ENCODE results near the gene WDFY4.

WDFY4 gene

DNA sequence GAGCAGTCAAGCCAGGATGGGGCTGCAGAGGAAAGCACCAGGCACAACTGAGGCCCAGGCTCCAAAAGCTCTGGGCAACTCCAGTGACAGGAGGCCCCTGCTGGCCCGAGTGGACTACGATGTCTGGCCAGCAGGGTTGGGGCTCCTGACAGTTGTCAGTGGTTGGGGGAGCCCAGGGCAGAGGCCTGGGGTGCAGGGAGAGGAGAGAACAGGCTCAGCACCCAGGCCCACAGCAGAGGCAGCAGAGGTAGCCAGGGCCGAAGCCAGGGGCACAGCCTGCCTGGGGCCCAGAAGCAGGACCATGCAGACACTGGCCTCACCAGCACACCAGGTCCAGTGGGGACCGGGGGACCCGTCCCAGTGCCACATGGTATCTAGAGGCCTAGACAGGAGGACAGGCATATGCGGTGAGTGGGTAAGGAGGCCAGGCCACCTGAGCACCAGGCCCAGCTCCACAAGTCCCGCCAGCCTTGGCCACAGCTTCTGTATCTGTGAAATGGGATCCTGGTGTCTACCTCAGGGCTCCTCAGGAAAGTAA lies 301.0 kb downstream of the WDFY4 start:
- DNase-seq (ENCODE audit: low read depth): no peak

DNA sequence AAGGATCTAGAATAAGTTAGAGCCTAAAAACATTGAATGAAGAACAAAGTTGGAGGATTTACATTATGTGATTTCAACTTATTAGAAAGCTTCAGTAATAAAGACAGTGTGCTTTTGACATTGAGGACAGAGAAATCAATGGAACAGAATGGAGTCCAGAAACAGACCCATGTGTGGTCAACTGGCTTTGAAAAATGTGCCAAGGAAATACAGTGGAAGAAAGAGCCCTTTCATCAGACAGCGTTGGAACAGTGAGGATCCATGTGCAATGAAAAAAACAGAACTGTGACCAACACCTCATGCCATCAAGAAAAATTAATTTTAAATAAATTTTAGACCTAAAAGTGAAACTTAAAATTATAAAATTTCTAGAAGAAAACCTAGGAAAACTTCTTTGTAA lies 305.6 kb downstream of the WDFY4 start:
- DNase-seq (ENCODE audit: low read depth): no peak

DNA sequence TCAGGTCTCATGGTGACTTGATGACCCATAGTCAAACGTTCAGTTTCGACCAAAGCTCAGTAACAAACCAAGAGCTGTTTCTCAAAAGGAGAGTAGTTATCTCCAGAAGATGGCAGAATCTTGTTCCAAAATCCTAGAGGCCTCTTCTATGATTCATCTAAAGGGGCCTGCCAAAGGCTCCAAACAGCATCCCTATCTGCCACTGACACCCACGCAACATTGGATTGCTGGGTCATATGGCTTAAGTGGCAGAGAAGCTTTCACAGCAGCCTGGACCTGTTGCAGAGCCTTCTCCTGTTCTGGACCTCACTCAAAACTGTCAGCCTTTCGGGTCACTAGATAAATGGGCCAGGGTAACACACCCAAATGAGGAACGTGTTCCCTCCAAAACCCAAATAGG lies 309.0 kb downstream of the WDFY4 start:
- peak; percentile 4 for DNase-seq (ENCODE audit: low read depth)

DNA sequence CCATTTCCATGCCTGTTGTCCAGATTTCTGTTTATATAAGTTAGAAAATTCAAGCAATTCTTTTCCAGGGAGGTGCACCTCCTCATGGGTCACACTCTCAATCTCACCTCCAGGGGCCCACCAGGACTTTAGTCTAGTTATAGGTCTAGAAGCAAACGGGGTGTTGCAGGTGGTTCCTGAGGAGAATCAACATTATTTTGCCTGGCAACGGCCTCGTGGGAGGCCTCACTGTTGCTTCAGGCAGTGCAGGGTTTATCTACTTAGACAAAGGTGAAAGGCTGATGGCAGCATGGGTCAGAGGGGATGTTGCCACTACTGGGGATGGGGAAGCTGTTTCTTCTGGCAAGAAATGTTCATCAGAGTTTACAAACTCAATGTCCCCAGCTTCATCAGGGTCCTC lies 311.7 kb downstream of the WDFY4 start:
- no peak for DNase-seq (ENCODE audit: low read depth)

- DNase-seq (ENCODE audit: low read depth): no peak
Observed at GRCh38 chr10:48999346-48999745, 314.7 kb downstream of the WDFY4 start.

GRCh38 chr10:49000437-49001398 lies 316.0 kb downstream of the WDFY4 start:
- no peak for DNase-seq (ENCODE audit: low read depth)

- peak; percentile 6 for DNase-seq (ENCODE audit: low read depth)
Observed at GRCh38 chr10:49001402-49001801, 316.7 kb downstream of the WDFY4 start.

DNA sequence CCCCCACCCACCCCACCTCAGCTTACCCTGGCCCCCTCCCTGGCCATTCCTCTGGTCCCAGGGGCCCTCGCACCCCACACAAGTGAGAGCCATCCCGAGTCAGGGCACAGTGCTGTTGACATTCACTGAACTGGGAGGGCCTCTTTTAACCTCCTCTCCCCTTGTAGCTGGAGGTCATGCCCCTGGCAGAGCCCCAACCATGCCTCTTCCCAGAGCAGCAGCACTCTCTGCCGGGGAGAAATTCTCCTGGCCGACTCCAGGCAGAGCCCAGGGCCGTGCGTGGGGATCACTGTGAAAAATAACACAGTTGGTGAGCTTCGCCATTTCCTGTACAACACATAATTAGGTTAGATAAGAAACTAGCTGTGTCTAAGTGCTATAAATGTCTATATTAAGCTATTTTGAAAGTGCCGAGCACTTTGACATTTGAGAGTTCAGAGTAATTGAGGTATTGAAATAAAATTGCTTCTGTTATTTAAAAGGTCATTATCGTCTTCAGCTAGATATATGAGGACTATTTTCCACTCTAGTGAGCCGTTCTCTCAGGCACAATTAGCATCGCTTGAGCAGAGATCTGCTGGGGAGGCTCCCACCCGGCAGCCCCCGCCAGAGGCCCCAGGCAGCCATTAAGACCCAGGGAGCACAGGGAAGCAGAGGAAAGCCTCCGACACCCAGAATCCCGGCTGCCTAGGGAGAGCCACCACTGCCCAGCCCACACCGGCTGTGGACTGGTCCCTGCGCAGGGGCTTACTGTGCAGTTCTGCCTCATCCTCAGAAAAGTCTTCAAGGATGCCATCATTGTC lies 317.4 kb downstream of the WDFY4 start:
- no peak for DNase-seq (ENCODE audit: low read depth)

GRCh38 chr10:49005270-49005669 lies 320.6 kb downstream of the WDFY4 start:
- no peak for DNase-seq (ENCODE audit: low read depth)

DNA sequence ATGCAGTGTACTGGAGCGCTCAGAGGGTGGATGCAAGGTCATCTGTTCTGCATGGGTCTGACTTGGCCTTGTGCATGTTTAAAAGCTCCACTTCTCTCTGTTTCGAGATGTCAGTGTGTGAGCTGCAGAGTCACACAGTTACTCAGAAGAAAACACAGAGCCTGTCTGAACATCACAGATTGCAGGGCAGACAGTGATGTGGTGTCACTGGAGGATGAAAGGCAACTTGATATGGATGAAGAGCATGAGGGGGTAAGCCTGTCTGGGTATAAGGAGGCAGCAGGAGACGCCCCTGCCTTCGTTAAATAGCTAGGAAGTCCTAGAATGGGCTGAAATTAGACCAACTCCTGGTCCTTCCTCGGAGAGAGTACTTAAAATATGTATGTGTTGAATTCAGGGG lies 322.5 kb downstream of the WDFY4 start:
- no peak for DNase-seq (ENCODE audit: low read depth)

- no peak for DNase-seq (ENCODE audit: low read depth)
Observed at GRCh38 chr10:49008091-49008490, 323.4 kb downstream of the WDFY4 start.

GRCh38 chr10:49008505-49009198 lies 324.0 kb downstream of the WDFY4 start:
- no peak for DNase-seq (ENCODE audit: low read depth)

DNA sequence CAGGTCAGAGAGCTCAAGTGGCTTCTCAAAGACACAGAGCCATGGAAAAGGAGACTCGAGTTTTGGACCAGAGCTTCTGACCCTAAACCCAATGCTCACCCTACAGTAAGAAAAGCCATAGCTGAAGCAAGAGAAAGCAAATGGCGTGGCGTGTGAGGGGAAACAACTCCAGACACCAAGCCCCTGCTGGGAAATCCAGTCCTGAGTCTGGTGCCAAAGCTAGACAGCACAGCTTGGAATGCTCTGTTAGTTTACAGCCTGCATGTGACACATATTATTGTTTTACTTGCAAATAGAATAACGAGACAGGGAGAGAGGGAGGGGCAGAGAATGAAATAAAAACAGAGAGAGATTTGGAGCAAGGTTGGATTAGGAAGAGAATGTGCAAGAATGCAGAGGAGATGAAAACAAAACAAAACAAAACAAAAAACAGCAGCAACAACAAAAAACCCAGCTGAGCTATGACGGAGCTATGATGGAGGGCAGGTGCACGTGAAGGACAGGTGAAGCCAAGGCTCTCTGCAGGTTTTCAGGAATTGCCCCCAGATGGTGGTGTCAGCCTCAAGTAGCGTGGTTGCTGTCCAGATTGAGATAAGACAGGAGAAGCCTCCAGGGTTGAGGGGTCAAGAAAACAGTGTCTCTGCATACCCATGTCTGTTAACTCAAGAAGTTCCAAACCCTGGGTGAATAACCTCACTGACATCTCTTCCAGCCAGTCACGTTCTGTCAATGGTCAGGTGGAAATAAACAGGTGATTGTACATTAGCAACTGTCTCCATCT lies 324.7 kb downstream of the WDFY4 start:
- peak; percentile 19 for DNase-seq (ENCODE audit: low read depth)

DNA sequence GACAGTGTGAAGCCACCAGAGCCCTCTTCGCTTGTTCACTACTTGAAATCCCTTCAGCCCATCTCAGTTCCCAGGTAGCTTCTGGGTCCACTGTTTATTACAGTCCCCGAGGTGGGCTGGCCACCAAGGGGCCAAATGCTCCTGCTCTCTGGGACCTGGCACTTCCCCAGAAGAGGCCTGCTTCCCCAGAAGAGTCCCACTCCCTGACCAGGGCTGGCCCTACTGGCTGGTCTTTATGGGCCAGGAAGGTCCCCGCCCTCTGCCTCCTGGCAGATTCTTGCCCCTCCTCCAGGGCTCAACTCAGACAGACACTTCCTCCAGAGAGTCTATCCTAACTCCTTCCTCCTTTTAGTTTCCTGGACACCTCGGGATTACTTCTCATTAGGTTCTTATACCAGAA lies 325.6 kb downstream of the WDFY4 start:
- DNase-seq (ENCODE audit: low read depth): no peak

- no peak for DNase-seq (ENCODE audit: low read depth)
Observed at GRCh38 chr10:49010865-49011264, 326.2 kb downstream of the WDFY4 start.

- DNase-seq (ENCODE audit: low read depth): no peak
Observed at GRCh38 chr10:49011756-49012155, 327.1 kb downstream of the WDFY4 start.

GRCh38 chr10:49012603-49013002 lies 327.9 kb downstream of the WDFY4 start:
- DNase-seq (ENCODE audit: low read depth): no peak

GRCh38 chr10:49015700-49016099 lies 331.0 kb downstream of the WDFY4 start:
- DNase-seq (ENCODE audit: low read depth): no peak

GRCh38 chr10:49021685-49022084 lies 337.0 kb downstream of the WDFY4 start:
- no peak for DNase-seq (ENCODE audit: low read depth)

DNA sequence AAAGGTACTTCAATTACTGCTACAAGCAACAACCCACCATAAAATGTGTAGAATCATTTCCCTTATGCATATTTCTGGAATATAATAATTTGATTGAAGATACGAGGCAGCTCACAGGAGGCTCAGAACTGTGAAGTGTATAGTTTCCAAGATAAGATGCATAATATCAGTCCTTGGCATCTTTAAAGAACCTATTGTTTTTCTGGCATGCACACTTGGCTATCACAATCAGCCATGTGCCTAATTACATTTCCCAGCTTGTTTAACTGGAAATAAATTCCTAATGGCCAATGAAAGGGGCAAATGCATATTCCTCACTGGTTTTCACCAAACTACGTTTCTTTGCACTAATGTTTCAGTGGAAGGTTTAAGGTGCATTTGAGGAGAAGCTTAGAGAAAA lies 338.4 kb downstream of the WDFY4 start:
- no peak for DNase-seq (ENCODE audit: low read depth)

DNA sequence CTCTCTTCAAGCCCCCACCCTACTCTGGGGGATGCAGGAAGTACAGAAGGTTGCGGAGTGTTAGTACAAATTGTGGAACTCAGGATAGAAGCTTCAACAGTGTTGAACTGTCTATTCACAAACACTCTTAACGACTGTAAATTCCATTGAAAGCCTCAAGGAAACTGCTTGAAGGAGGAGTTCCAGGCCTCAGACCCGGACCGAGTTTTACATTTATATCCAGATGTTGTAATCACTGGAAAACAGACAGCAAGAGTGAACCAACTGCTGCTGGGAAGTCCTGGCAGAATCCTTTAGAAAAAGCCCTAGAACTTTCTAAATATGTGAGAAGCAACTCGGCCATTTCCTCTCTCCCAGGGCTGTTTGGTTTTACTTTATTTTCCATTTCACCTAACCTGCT lies 339.1 kb downstream of the WDFY4 start:
- DNase-seq (ENCODE audit: low read depth): peak; percentile 21

Data from EH (cell line).